HEK293T (cell line): ENCODE data around the gene C19orf38.

Experiments used
- CTCF ChIA-PET: fragments of 350-600 bp; formaldehyde crosslinking; extraction: SDS; loops from one replicate; lab custom pipeline; 2021; ENCODE audit warnings: antibody characterized with exemption, inconsistent platforms; lab: Yijun Ruan, JAX
- POLR2A ChIA-PET: fragments of 350-600 bp; formaldehyde crosslinking; extraction: SDS; loops from one replicate; lab custom pipeline; 2020; ENCODE audit warnings: antibody characterized with exemption, inconsistent platforms; lab: Yijun Ruan, JAX
- DNase-seq: peaks from one replicate; pipeline ENCODE4 v3.0.0; 2012; ENCODE audit warnings: mixed read lengths; ENCODE audit errors: extremely low spot score
- ARNT ChIP-seq: fragments of 450-650 bp; IDR thresholded peaks from 2 replicates; pipeline ENCODE4 v1.6.1; 2017; ENCODE audit warnings: mild to moderate bottlenecking
- BHLHE40 ChIP-seq: fragments of 450-650 bp; IDR thresholded peaks from 2 replicates; pipeline ENCODE4 v1.6.1; 2016; ENCODE audit warnings: mild to moderate bottlenecking, moderate library complexity, borderline replicate concordance
- CTBP1 ChIP-seq: fragments of 450-650 bp; IDR thresholded peaks from 2 replicates; pipeline ENCODE4 v1.6.1; 2016; ENCODE audit warnings: borderline replicate concordance
- ELF4 ChIP-seq: fragments of 450-650 bp; IDR thresholded peaks from 2 replicates; pipeline ENCODE4 v1.6.1; 2017; ENCODE audit warnings: antibody characterized with exemption
- FOXA1 ChIP-seq: fragments of 450-650 bp; IDR thresholded peaks from 2 replicates; pipeline ENCODE4 v1.6.1; 2016; ENCODE audit warnings: mild to moderate bottlenecking
- FOXK2 ChIP-seq: fragments of 450-650 bp; IDR thresholded peaks from 2 replicates; pipeline ENCODE4 v1.6.1; 2016; ENCODE audit warnings: mild to moderate bottlenecking
- FOXM1 ChIP-seq: fragments of 450-650 bp; IDR thresholded peaks from 2 replicates; pipeline ENCODE4 v1.6.1; 2017; ENCODE audit warnings: mild to moderate bottlenecking, borderline replicate concordance
- HDGF ChIP-seq: fragments of 450-650 bp; IDR thresholded peaks from 2 replicates; pipeline ENCODE4 v1.6.1; 2017; ENCODE audit warnings: antibody characterized with exemption, borderline replicate concordance
- L3MBTL2 ChIP-seq: fragments of 450-650 bp; conservative IDR thresholded peaks from 2 replicates; pipeline ENCODE4 v1.6.1; 2016; ENCODE audit warnings: mild to moderate bottlenecking
- LEF1 ChIP-seq: fragments of 450-650 bp; IDR thresholded peaks from 2 replicates; pipeline ENCODE4 v1.6.1; 2017; ENCODE audit warnings: mild to moderate bottlenecking, borderline replicate concordance
- NFRKB ChIP-seq: fragments of 450-650 bp; IDR thresholded peaks from 2 replicates; pipeline ENCODE4 v1.6.1; 2016; ENCODE audit warnings: mild to moderate bottlenecking, moderate library complexity
- SP1 ChIP-seq: fragments of 450-650 bp; IDR thresholded peaks from 2 replicates; pipeline ENCODE4 v1.6.1; 2017
- SUZ12 ChIP-seq: fragments of 450-650 bp; IDR thresholded peaks from 2 replicates; pipeline ENCODE4 v1.6.1; 2016; ENCODE audit warnings: mild to moderate bottlenecking
- TARDBP ChIP-seq: fragments of 450-650 bp; IDR thresholded peaks from 2 replicates; pipeline ENCODE4 v1.6.1; 2016
- ZNF384 ChIP-seq: fragments of 450-650 bp; IDR thresholded peaks from 2 replicates; pipeline ENCODE4 v1.6.1; 2016
- TF ChIP-seq, protein P1 (sequence below): fragments of 450-650 bp; IDR thresholded peaks from 2 replicates; pipeline ENCODE4 v1.6.1; 2016

C19orf38 gene

DNA sequence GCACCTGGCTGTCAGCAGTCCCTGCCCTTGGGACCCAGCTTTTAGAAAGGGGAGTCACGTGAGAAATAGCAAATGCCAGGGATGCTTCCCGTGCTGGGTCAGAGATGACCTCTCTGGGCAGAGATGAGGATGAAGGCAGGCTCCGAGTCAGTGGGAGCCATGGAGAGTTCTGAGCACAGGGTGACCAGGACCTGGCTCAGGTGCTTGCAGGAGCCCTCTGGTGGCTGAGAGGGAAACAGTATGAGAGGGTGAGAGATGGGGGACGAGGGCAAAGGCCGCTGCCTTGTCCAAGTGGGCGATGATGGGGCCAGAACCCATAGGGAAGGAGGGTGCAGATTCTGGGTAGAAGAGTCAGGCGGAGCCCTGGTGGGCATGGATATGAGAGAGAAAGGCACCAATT, 28.0 kb upstream of the C19orf38 start:
- no peak for TF ChIP-seq FOXK2
- TF ChIP-seq, protein P1, sequence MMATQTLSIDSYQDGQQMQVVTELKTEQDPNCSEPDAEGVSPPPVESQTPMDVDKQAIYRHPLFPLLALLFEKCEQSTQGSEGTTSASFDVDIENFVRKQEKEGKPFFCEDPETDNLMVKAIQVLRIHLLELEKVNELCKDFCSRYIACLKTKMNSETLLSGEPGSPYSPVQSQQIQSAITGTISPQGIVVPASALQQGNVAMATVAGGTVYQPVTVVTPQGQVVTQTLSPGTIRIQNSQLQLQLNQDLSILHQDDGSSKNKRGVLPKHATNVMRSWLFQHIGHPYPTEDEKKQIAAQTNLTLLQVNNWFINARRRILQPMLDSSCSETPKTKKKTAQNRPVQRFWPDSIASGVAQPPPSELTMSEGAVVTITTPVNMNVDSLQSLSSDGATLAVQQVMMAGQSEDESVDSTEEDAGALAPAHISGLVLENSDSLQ: no peak
- TF ChIP-seq ZNF384: no peak
- no peak for TF ChIP-seq L3MBTL2
- TF ChIP-seq SP1: no peak
- TF ChIP-seq NFRKB: no peak
- TF ChIP-seq ELF4: no peak
- TF ChIP-seq HDGF: no peak
- no peak for TF ChIP-seq TARDBP
- TF ChIP-seq LEF1: no peak
- no peak for TF ChIP-seq CTBP1
- TF ChIP-seq FOXA1: no peak
- no peak for TF ChIP-seq BHLHE40
- TF ChIP-seq FOXM1: no peak
- no peak for TF ChIP-seq SUZ12
- no peak for DNase-seq
- ChIA-PET POLR2A (interaction anchor here (3.0 kb wide), 1 partner anchor 16 kb away, joined by 18 read pairs; the partner anchor contains the start of gene TMED1), CTCF (no interaction called here)

DNA sequence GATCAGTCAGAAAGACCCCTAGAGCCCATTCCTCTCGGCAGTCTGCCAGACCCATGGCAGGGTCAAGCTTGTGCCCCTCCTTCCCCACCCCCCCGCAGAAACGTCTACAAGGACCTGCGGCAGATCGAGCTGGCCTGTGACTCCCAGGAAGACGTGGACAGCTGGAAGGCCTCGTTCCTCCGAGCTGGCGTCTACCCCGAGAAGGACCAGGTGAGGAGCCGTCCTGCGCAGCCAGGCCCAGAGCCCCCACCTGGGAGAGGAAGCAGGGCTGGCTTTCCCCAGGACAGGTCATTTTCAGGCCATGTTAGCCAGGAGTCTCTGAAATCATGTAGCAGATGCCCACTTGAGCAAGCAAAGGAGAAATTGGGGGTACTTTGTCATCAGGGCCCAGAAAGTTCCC, 24.5 kb upstream of the C19orf38 start:
- TF ChIP-seq FOXA1: no peak
- TF ChIP-seq SP1: no peak
- no peak for TF ChIP-seq LEF1
- TF ChIP-seq ARNT: no peak
- no peak for TF ChIP-seq FOXK2
- CTCF ChIA-PET: no interaction called here
- POLR2A ChIA-PET: no interaction called here
- no peak for DNase-seq

DNA sequence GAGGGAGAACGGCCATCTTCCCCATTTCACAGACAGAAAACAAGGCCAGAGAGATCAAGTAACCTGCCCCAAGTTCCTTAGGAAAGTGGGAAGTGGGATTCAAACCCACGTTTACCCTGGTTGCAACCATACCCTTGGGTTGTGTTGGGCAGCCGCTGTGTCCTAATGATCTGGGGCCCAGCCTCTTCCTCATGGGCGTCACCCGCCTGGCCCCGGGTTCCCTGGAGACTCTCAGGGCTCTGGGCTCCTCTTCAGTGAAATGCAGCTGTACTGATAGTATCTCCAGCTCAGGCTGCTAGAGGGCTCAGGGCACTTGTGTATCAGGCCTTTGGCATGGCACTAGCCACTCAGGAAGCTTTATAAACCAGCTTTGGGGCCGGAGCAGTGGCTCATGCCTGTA, 22.0 kb upstream of the C19orf38 start:
- DNase-seq: no peak
- CTCF ChIA-PET: interaction anchor here (0.5 kb wide), 1 partner anchor 41 kb away, joined by 3 read pairs; no protein-coding TSS in a partner anchor
- POLR2A ChIA-PET: interaction anchor here (4.3 kb wide), 1 partner anchor 10 kb away, joined by 17 read pairs; the partner anchor contains the start of gene TMED1
- TF ChIP-seq ELF4 (no peak), FOXA1 (no peak), TARDBP (no peak), ARNT (no peak), FOXM1 (no peak), CTBP1 (no peak), LEF1 (no peak), SP1 (no peak), SUZ12 (no peak), NFRKB (no peak), L3MBTL2 (no peak), BHLHE40 (no peak), FOXK2 (no peak), ZNF384 (no peak), HDGF (no peak)
- TF ChIP-seq, protein P1: no peak

DNA sequence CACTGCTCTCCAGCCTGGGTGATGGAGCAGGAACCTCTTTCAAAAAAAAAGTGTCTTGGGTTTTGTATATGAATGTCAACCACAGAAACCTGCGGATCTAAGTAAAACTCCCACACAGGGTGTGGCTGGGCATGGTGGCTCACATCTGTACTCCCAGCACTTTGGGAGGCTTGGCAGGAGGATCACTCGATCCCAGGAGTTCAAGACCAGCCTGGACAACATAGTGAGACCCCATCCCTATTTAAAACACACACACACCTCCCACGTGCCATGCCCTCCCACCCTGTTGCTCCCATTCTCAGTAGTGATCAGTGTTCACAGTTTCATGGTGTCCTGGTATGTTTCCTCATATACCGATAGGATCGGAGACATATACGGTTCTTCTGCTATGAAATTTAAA, 21.4 kb upstream of the C19orf38 start:
- no peak for DNase-seq
- ChIA-PET CTCF (no interaction called here), POLR2A (interaction anchor here (4.3 kb wide), 1 partner anchor 9 kb away, joined by 17 read pairs; the partner anchor contains the start of gene TMED1)
- TF ChIP-seq NFRKB (no peak), ELF4 (no peak), FOXA1 (no peak), L3MBTL2 (no peak), LEF1 (no peak), CTBP1 (no peak), HDGF (no peak), FOXM1 (no peak), SP1 (no peak), ZNF384 (no peak), FOXK2 (no peak), BHLHE40 (no peak), TARDBP (no peak), ARNT (no peak), SUZ12 (no peak)
- TF ChIP-seq, protein P1: no peak

DNA sequence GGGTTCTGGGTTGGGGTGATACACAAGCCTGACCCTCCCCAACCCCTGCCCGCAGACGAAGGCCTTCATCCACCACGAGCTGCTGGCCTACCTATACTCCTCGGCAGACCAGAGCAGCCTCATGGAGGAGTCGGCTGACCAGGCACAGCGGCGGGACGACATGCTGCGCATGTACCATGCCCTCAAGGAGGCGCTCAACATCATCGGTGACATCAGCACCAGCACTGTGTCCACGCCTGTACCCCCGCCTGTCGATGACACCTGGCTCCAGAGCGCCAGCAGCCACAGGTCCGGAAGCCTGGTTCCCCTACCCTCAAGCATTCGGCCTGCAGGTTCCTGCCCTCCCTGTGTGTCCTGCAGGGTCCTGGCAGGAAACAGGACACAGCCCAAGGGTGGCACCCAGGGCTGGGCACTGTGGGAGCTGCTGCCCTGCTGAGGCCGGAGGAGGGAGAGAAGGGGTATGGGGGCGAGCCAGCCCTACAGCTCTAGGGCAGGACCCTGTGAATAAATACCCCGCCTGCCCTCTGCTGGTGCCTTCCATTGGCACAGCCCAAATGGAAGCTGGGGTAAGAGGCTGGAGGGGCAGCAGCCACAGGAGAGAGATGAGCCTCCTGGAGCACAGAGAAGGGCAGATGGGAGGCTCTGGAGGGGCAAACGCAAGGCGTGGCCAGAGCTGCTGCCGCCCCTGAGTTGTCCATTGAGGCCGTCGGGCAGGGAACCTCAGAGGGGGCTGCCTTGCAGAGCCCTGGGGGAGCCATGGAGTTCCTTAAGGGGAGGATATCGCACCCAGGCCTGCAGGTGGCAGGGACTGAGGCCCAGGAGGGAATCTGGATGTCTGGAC, 19.0 kb upstream of the C19orf38 start:
- TF ChIP-seq ELF4 (no peak), FOXA1 (no peak), SUZ12 (no peak), NFRKB (no peak), FOXK2 (no peak), BHLHE40 (no peak), LEF1 (no peak)
- CTCF ChIA-PET: interaction anchor here (0.5 to 2.2 kb wide), 5 partner anchors 35 to 199 kb away, joined by 3 to 8 read pairs (median 6); no protein-coding TSS in a partner anchor
- POLR2A ChIA-PET: interaction anchor here (1.0 kb wide), 1 partner anchor 11 kb away, joined by 4 read pairs; no protein-coding TSS in a partner anchor
- DNase-seq: no peak

DNA sequence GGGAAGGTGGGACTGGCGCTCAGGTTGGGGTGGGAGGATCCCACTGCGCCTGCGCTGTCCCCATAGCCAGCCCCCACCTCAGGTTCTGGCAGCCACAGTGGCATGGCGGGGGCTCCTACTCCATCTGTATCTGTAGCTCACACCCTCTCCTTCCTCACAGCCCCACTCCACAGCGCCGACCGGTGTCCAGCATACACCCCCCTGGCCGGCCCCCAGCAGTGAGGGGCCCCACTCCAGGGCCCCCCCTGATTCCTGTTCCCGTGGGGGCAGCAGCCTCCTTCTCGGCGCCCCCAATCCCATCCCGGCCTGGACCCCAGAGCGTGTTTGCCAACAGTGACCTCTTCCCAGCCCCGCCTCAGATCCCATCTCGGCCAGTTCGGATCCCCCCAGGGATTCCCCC, 18.2 kb upstream of the C19orf38 start:
- TF ChIP-seq FOXM1 (no peak), FOXK2 (no peak), SP1 (no peak), CTBP1 (no peak), TARDBP (no peak)
- no peak for DNase-seq
- POLR2A ChIA-PET: interaction anchor here (1.0 kb wide), 1 partner anchor 11 kb away, joined by 4 read pairs; no protein-coding TSS in a partner anchor
- CTCF ChIA-PET: interaction anchor here (1.7 to 2.2 kb wide), 2 partner anchors 34 to 113 kb away, joined by 6 to 8 read pairs; no protein-coding TSS in a partner anchor
